ENCODE data around the gene GMNN. TPM values are rescaled to one million over a fixed set of nuclear protein-coding genes. Genes with fewer than 3 reads are reported as not detected.

The GMNN gene
- total RNA-seq, 4 donors from 2014 or later: 31.2 to 168 (median 53.3) TPM

DNA sequence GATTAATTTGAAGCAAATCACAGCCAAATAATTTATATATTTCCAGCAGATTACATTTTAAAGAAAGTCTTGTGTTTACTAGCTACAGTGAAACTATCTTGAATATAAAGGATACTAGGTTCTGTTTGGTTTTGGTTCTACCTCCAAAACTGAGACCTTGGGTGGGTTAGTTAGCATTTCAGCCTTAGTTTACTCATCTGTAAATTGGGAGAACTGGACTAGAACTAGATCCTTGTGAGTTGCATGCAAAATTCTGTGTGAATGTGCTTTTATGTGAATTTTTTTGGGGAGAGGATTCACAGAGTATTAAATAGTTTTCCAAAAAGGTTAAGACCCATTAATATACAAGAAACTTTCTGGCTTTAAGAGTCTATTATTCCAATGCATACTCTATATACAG, 4.1 kb downstream of the GMNN start:
- no peak for DNase-seq (ENCODE audit: low spot score in 2 of 2)
- intact Hi-C loops (cut with DNase I; ENCODE audit: low total_unique reads): no loop called here
- TF ChIP-seq POLR2A (IDR thresholded peaks at IDR 0.05): no peak
- TF ChIP-seq, protein P1, sequence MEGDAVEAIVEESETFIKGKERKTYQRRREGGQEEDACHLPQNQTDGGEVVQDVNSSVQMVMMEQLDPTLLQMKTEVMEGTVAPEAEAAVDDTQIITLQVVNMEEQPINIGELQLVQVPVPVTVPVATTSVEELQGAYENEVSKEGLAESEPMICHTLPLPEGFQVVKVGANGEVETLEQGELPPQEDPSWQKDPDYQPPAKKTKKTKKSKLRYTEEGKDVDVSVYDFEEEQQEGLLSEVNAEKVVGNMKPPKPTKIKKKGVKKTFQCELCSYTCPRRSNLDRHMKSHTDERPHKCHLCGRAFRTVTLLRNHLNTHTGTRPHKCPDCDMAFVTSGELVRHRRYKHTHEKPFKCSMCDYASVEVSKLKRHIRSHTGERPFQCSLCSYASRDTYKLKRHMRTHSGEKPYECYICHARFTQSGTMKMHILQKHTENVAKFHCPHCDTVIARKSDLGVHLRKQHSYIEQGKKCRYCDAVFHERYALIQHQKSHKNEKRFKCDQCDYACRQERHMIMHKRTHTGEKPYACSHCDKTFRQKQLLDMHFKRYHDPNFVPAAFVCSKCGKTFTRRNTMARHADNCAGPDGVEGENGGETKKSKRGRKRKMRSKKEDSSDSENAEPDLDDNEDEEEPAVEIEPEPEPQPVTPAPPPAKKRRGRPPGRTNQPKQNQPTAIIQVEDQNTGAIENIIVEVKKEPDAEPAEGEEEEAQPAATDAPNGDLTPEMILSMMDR (IDR thresholded peaks at IDR 0.05): no peak
- no peak overlapping the region for H3K4me3 ChIP-seq (ENCODE audit: low read depth, poor library complexity, severe bottlenecking)

- intact Hi-C loops (cut with DNase I; ENCODE audit: low total_unique reads): no loop called here
- H3K4me3 ChIP-seq (ENCODE audit: low read depth, poor library complexity, severe bottlenecking): no peak overlapping the region
- TF ChIP-seq POLR2A (IDR thresholded peaks at IDR 0.05): no peak
- TF ChIP-seq, protein P1 (IDR thresholded peaks at IDR 0.05): no peak
- no peak for DNase-seq (ENCODE audit: low spot score in 2 of 2)
- WGBS, 2 donors: 42 to 49% methylated on average over 3 of the region's 3 CpGs
Measured at GRCh38 chr6:24779416-24780016, 4.8 kb downstream of the GMNN start.

- DNase-seq (ENCODE audit: low spot score in 2 of 2): no peak
- intact Hi-C loops (cut with DNase I; ENCODE audit: low total_unique reads): no loop called here
- WGBS, 2 donors: 95 to 96% methylated on average over 4 of the region's 4 CpGs
- TF ChIP-seq, protein P1 (IDR thresholded peaks at IDR 0.05): no peak
- no peak for TF ChIP-seq POLR2A (IDR thresholded peaks at IDR 0.05)
- H3K4me3 ChIP-seq (ENCODE audit: low read depth, poor library complexity, severe bottlenecking): no peak overlapping the region
Measured at GRCh38 chr6:24780206-24780605, 5.5 kb downstream of the GMNN start.

GRCh38 chr6:24788031-24788665, 13.4 kb downstream of the GMNN start:
- TF ChIP-seq POLR2A (IDR thresholded peaks at IDR 0.05): no peak
- TF ChIP-seq, protein P1 (IDR thresholded peaks at IDR 0.05): no peak
- 91 to 93% methylated on average over 4 of the region's 4 CpGs for whole genome bisulfite sequencing, 2 donors
- intact Hi-C loops (cut with DNase I; ENCODE audit: low total_unique reads): no loop called here
- no peak overlapping the region for H3K4me3 ChIP-seq (ENCODE audit: low read depth, poor library complexity, severe bottlenecking)
- DNase-seq (ENCODE audit: low spot score in 2 of 2): no peak

- 55 to 93% methylated on average over 2 of the region's 2 CpGs for WGBS, 2 donors
- TF ChIP-seq, protein P1 (IDR thresholded peaks at IDR 0.05): no peak
- H3K4me3 ChIP-seq (ENCODE audit: low read depth, poor library complexity, severe bottlenecking): no peak overlapping the region
- DNase-seq (ENCODE audit: low spot score in 2 of 2): no peak
- intact Hi-C loops (cut with DNase I; ENCODE audit: low total_unique reads): no loop called here
Measured at GRCh38 chr6:24795106-24795505, 20.4 kb downstream of the GMNN start.
